DOHH2 (cell line): ENCODE results near the gene ZNF593.

ENCODE experiments used
- H3F3A ChIP-seq: fragments of 200-600 bp; sonication (generic), shearing (Covaris generic); 2 replicates; pipeline ENCODE4 v1.6.0; 2016; ENCODE audit warnings: antibody characterized with exemption, mild to moderate bottlenecking; ENCODE audit not compliant: control insufficient read depth, insufficient read depth
- H3K27ac ChIP-seq: fragments of 200-600 bp; sonication (generic); 2 replicates; pipeline ENCODE4 v1.5.1; 2014; ENCODE audit warnings: low read depth, mild to moderate bottlenecking, low read length, moderate library complexity
- H3K27me3 ChIP-seq: fragments of 200-600 bp; sonication (generic); 2 replicates; pipeline ENCODE4 v1.6.1; 2014; ENCODE audit warnings: mild to moderate bottlenecking, low read length, mixed read lengths; ENCODE audit not compliant: control insufficient read depth
- H3K36me3 ChIP-seq: fragments of 200-600 bp; sonication (generic); 2 replicates; pipeline ENCODE4 v1.6.1; 2014; ENCODE audit warnings: mild to moderate bottlenecking, low read length, moderate library complexity, mixed read lengths; ENCODE audit not compliant: control insufficient read depth
- H3K4me1 ChIP-seq: fragments of 200-600 bp; sonication (generic); 2 replicates; pipeline ENCODE4 v1.6.1; 2014; ENCODE audit warnings: mild to moderate bottlenecking, low read length, mixed read lengths; ENCODE audit not compliant: control insufficient read depth
- H3K4me2 ChIP-seq: fragments of 200-600 bp; sonication (generic); 2 replicates; pipeline ENCODE4 v1.6.0; 2014; ENCODE audit warnings: mild to moderate bottlenecking, low read length, moderate library complexity
- H3K4me3 ChIP-seq: fragments of 200-600 bp; sonication (generic); 2 replicates; pipeline ENCODE4 v1.5.1; 2014; ENCODE audit warnings: mild to moderate bottlenecking, low read length, mixed read lengths
- H3K79me2 ChIP-seq: fragments of 200-600 bp; sonication (generic); 2 replicates; pipeline ENCODE4 v1.6.1; 2014; ENCODE audit warnings: mild to moderate bottlenecking, low read length, mixed read lengths; ENCODE audit not compliant: control insufficient read depth
- H3K9me2 ChIP-seq: fragments of 200-600 bp; sonication (generic); replicated peaks from 2 replicates; pipeline ENCODE4 v1.6.1; 2014; ENCODE audit warnings: mild to moderate bottlenecking, low read length, mixed read lengths; ENCODE audit not compliant: control insufficient read depth
- H3K9me3 ChIP-seq: fragments of 200-600 bp; sonication (generic); 2 replicates; pipeline ENCODE4 v1.6.1; 2014; ENCODE audit warnings: antibody characterized with exemption, low read length, mixed read lengths; ENCODE audit not compliant: control insufficient read depth, insufficient read depth
- H4K20me1 ChIP-seq: fragments of 200-600 bp; sonication (generic); 2 replicates; pipeline ENCODE4 v1.6.0; 2014; ENCODE audit warnings: low read depth, mild to moderate bottlenecking, antibody characterized with exemption, low read length, moderate library complexity; ENCODE audit not compliant: control insufficient read depth, insufficient read depth
- EZH2phosphoT487 ChIP-seq: fragments of 200-600 bp; sonication (generic); IDR thresholded peaks from 2 replicates; pipeline ENCODE4 v1.6.1; 2017; ENCODE audit warnings: borderline replicate concordance, mild to moderate bottlenecking, antibody characterized with exemption, low read length, moderate library complexity, mixed read lengths
- TF ChIP-seq, protein P1 (sequence below): fragments of 200-600 bp; sonication (generic); IDR thresholded peaks from one replicate; pipeline ENCODE4 v1.5.1; 2014; ENCODE audit warnings: antibody characterized with exemption, mild to moderate bottlenecking, low read depth, low read length; ENCODE audit not compliant: poor library complexity, severe bottlenecking

The ZNF593 gene

DNA sequence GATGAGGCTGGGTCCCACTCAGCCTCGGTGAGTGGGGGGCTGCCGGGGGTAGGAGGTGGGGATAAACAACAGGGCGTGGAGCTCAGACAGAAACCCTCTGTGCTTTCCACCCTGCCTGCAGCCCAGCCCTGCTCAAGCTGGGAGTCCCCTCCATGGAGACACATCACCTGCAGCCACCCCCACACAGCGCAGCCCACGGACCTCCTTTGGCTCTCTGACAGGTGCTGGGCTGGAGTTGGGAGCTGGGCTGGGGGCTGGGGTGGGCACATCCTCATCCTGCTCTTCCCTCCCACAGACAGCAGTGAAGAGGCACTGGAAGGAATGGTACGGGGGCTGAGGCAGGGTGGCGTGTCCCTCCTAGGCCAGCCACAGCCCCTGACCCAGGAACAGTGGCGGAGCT is 18.8 kb downstream of the ZNF593 start:
- Histone ChIP-seq H3K9me2 (no peaks in the 10 kb centered on the region), H3K4me2 (no peak overlapping the region), H3K27me3 (0 out of 2 replicates have a peak, but pooled peaks cover under 1% of the 10 kb centered on the region), H3K36me3 (no peaks in the 10 kb centered on the region), H3K9me3 (no peaks in the 10 kb centered on the region), H3K4me1 (no peaks in the 10 kb centered on the region), H3K4me3 (no peak overlapping the region), H4K20me1 (no peaks in the 10 kb centered on the region), H3K27ac (no peak overlapping the region), H3F3A (no peaks in the 10 kb centered on the region), H3K79me2 (no peaks in the 10 kb centered on the region)
- TF ChIP-seq, protein P1, sequence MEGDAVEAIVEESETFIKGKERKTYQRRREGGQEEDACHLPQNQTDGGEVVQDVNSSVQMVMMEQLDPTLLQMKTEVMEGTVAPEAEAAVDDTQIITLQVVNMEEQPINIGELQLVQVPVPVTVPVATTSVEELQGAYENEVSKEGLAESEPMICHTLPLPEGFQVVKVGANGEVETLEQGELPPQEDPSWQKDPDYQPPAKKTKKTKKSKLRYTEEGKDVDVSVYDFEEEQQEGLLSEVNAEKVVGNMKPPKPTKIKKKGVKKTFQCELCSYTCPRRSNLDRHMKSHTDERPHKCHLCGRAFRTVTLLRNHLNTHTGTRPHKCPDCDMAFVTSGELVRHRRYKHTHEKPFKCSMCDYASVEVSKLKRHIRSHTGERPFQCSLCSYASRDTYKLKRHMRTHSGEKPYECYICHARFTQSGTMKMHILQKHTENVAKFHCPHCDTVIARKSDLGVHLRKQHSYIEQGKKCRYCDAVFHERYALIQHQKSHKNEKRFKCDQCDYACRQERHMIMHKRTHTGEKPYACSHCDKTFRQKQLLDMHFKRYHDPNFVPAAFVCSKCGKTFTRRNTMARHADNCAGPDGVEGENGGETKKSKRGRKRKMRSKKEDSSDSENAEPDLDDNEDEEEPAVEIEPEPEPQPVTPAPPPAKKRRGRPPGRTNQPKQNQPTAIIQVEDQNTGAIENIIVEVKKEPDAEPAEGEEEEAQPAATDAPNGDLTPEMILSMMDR: no peak
- TF ChIP-seq EZH2phosphoT487: no peak

DNA sequence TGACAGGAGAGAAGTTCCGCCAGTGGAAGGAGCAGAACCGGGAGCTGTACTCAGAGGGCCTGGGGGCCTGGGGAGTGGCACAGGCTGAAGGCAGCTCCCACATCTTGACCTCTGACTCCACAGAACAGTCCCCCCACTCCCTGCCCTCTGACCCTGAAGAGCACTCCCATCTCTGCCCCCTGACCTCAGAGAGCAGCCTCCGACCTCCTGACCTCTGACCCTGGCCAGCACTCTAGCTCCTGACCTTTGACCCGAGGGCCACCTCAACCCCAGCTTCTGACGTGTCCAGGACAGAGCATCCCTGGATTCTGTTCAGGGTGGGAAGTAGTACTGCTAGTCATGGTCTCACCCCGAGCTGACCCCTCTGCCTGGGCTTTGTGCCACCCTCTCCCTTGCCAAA is 19.6 kb downstream of the ZNF593 start:
- no peak overlapping the region for H3K27ac ChIP-seq
- TF ChIP-seq, protein P1: no peak
- TF ChIP-seq EZH2phosphoT487: no peak
- no peaks in the 10 kb centered on the region for H3F3A ChIP-seq
- no peak overlapping the region for H3K4me3 ChIP-seq
- H3K79me2 ChIP-seq: no peaks in the 10 kb centered on the region
- no peaks in the 10 kb centered on the region for H3K36me3 ChIP-seq
- H3K9me3 ChIP-seq: no peaks in the 10 kb centered on the region
- H3K4me1 ChIP-seq: no peaks in the 10 kb centered on the region
- no peak overlapping the region for H3K4me2 ChIP-seq
- H3K9me2 ChIP-seq: no peaks in the 10 kb centered on the region
- no peaks in the 10 kb centered on the region for H4K20me1 ChIP-seq
- peaks cover 6% of the 10 kb centered on the region; the same call in 1 of the 2 replicates for H3K27me3 ChIP-seq

DNA sequence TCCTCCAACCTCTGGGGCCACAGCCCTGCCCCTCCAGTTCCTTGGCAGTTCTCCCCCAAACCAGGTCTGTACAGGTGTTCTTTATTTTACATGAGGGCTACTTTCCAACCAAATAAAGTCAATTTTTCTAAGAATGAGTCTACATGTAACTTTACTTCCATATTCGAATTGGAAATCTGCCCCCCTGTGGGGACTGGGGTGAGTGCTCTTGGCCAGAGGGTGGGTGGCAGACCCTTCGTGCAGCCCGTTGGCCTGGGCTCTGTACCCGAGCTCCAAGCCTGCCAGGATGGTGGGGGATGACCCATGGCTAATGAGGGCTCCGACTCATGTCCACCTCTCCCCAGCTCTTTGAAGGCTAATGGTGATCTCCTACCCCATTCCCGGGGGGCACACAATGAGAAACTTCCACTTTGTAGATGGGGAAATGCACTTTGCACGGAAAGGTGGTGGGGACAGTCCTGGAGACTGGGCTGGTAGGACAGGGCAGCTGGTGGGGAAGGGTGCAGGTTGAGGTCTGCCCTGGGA is 20.1 kb downstream of the ZNF593 start:
- H3K27ac ChIP-seq: no peak overlapping the region
- H3K9me2 ChIP-seq: no peaks in the 10 kb centered on the region

More for the DNA sequence above, 20.1 kb downstream of the ZNF593 start:
- Histone ChIP-seq H3F3A (no peaks in the 10 kb centered on the region), H3K36me3 (no peaks in the 10 kb centered on the region), H3K9me3 (no peaks in the 10 kb centered on the region), H3K79me2 (no peaks in the 10 kb centered on the region), H3K4me3 (no peak overlapping the region), H3K27me3 (peaks cover 6% of the 10 kb centered on the region; the same call in 1 of the 2 replicates), H3K4me1 (no peaks in the 10 kb centered on the region), H4K20me1 (no peaks in the 10 kb centered on the region), H3K4me2 (no peak overlapping the region)
- no peak for TF ChIP-seq EZH2phosphoT487
- TF ChIP-seq, protein P1: peak; percentile 34
